Measurements from ENCODE around the gene AP2A1. TPM values are rescaled to one million over a fixed set of nuclear protein-coding genes. Genes with fewer than 3 reads are reported as not detected.

Gene AP2A1
- total and polyA plus RNA-seq, 10 of the 15 experiments (the other 5 are each of a cell fraction or from before 2014, with no cell fraction given): 0.68 to 78.8 (median 33.8) TPM

- TF ChIP-seq RCOR1 (conservative IDR thresholded peaks at IDR 0.05; ENCODE audit: low read depth, low read length) (no peak), ZBTB33 (IDR thresholded peaks at IDR 0.05) (no peak), POLR2AphosphoS2 (IDR thresholded peaks at IDR 0.05; ENCODE audit: low read depth, low read length) (no peak), RB1 (IDR thresholded peaks at IDR 0.05; ENCODE audit: borderline replicate concordance) (no peak), PML (IDR thresholded peaks at IDR 0.05; ENCODE audit: low read length) (no peak), NKRF (conservative IDR thresholded peaks at IDR 0.05) (no peak), FOXM1 (IDR thresholded peaks at IDR 0.05; ENCODE audit: low read depth, low read length) (no peak), GABPA (IDR thresholded peaks at IDR 0.05; ENCODE audit: low read depth) (no peak), BACH1 (IDR thresholded peaks at IDR 0.05; ENCODE audit: borderline replicate concordance) (no peak), HDGF (IDR thresholded peaks at IDR 0.05) (no peak), NR2F1 (conservative IDR thresholded peaks at IDR 0.05) (no peak), ZSCAN29 (IDR thresholded peaks at IDR 0.05) (no peak), CHD4 (IDR thresholded peaks at IDR 0.05) (no peak), IRF4 (IDR thresholded peaks at IDR 0.05; ENCODE audit: low read depth, low read length) (no peak), HDAC2 (IDR thresholded peaks at IDR 0.05) (no peak), DPF2 (IDR thresholded peaks at IDR 0.05) (no peak), MXI1 (IDR thresholded peaks at IDR 0.05; ENCODE audit: low read depth, low read length) (no peak), EGR1 (IDR thresholded peaks at IDR 0.05; ENCODE audit: borderline replicate concordance in 1 of 2, low read depth in 2 of 2, low read length in 2 of 2) (no peak)
- BruUV-seq (replicated peaks): no TSS peak
- POLR2A ChIA-PET: interaction anchor here (0.6 kb wide), 2 partner anchors 17 to 295 kb away, joined by 3 read pairs; partner anchors contain the start of gene FCGRT
- Histone ChIP-seq H2AFZ (ENCODE audit: control insufficient read depth, low read depth, low read length) (no peak overlapping the region), H3K4me2 (ENCODE audit: control insufficient read depth, insufficient read depth) (0 out of 2 replicates have a peak overlapping the region, but pooled peaks have one; percentile 87), H3K9ac (ENCODE audit: control insufficient read depth, insufficient read depth, low read length) (no peak overlapping the region), H3K9me3 (replicated peaks; ENCODE audit: control insufficient read depth, insufficient read depth, low read length) (no peaks in the 10 kb centered on the region), H3K36me3 (ENCODE audit: control insufficient read depth in 2 of 2, insufficient read depth in 2 of 2, low read length in 1 of 2) (peaks cover 6 to 9% of the 10 kb centered on the region in 2 experiments; a peak in 3 of 4 replicates), H3K79me2 (ENCODE audit: control insufficient read depth, insufficient read depth, low read length) (no peaks in the 10 kb centered on the region), H3K4me3 (no peak overlapping the region), H4K20me1 (ENCODE audit: control insufficient read depth, insufficient read depth) (no peaks in the 10 kb centered on the region), H3K27ac (ENCODE audit: control insufficient read depth, insufficient read depth) (no peak overlapping the region), H3K4me1 (ENCODE audit: control insufficient read depth, insufficient read depth, low read length) (peaks cover 7% of the 10 kb centered on the region; the same call in 1 of the 2 replicates), H3K27me3 (replicated peaks in 1 of 2; ENCODE audit: control insufficient read depth in 2 of 2, insufficient read depth in 2 of 2, low read length in 1 of 2) (no peaks in the 10 kb centered on the region)
- ATAC-seq (no peak), FAIRE-seq (no peak), DNase-seq (ENCODE audit: low read depth, low spot score) (no peak)
- intact Hi-C loops (cut with micrococcal nuclease; ENCODE audit: unreplicated experiment): loop anchor here (5.0 kb wide), 1 partner anchor 41 kb away; the partner anchor contains the start of gene AP2A1
- in situ Hi-C loops (cut with MboI): no loop called here
- SMC1A ChIA-PET (ENCODE audit: uncharacterized antibody, unreplicated experiment): no interaction called here
- WGBS (ENCODE audit: insufficient coverage, insufficient replicate concordance, low lambda C conversion rate, missing lambda C conversion rate): 83% methylated on average over 20 of the region's 20 CpGs
- RAD21 ChIA-PET (ENCODE audit: unreplicated experiment): interaction anchor here (0.7 kb wide), 1 partner anchor 127 kb away, joined by 3 read pairs; no protein-coding TSS in a partner anchor
- CTCF ChIA-PET: interaction anchor here (1.2 kb wide), 1 partner anchor 59 kb away, joined by 3 read pairs; no protein-coding TSS in a partner anchor
Measured at GRCh38 chr19:49807904-49808675, 41.3 kb downstream of the AP2A1 start.

Measured in GM12878 (cell line).